ENCODE measurements around the gene MRPS23. TPM values are rescaled to one million over a fixed set of nuclear protein-coding genes. Genes with fewer than 3 reads are reported as not detected.

The MRPS23 gene
- total and polyA plus RNA-seq, 2 of the 13 experiments (the other 11 are each of a cell fraction or from before 2014, with no cell fraction given): 63.2 to 181 TPM

- TF ChIP-seq, protein P1, sequence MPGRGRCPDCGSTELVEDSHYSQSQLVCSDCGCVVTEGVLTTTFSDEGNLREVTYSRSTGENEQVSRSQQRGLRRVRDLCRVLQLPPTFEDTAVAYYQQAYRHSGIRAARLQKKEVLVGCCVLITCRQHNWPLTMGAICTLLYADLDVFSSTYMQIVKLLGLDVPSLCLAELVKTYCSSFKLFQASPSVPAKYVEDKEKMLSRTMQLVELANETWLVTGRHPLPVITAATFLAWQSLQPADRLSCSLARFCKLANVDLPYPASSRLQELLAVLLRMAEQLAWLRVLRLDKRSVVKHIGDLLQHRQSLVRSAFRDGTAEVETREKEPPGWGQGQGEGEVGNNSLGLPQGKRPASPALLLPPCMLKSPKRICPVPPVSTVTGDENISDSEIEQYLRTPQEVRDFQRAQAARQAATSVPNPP (CRISPR knock-in tag; IDR thresholded peaks at IDR 0.05): 0 out of 2 replicates have a peak, but pooled peaks have one; percentile 23
- TF ChIP-seq RAD21 (CRISPR knock-in tag; IDR thresholded peaks at IDR 0.05) (no peak), NONO (IDR thresholded peaks at IDR 0.05) (no peak), NONO (CRISPR knock-in tag; conservative IDR thresholded peaks at IDR 0.05) (peak; percentile 71), IRF1 (CRISPR knock-in tag; IDR thresholded peaks at IDR 0.05; ENCODE audit: low read depth) (no peak), TARDBP (CRISPR knock-in tag; IDR thresholded peaks at IDR 0.05) (peak; percentile 87), ARNT2 (CRISPR knock-in tag; IDR thresholded peaks at IDR 0.05; ENCODE audit: low read depth) (no peak), CBX5 (CRISPR knock-in tag; IDR thresholded peaks at IDR 0.05; ENCODE audit: borderline replicate concordance) (no peak; the same call in 1 of the 2 replicates), YEATS4 (CRISPR knock-in tag; IDR thresholded peaks at IDR 0.05; ENCODE audit: borderline replicate concordance) (peak; percentile 42; the same call in 1 of the 2 replicates), ZNF780A (CRISPR knock-in tag; IDR thresholded peaks at IDR 0.05) (no peak), FOXJ3 (CRISPR knock-in tag; IDR thresholded peaks at IDR 0.05; ENCODE audit: borderline replicate concordance) (peak; percentile 89; the same call in 1 of the 2 replicates), SUZ12 (IDR thresholded peaks at IDR 0.05; ENCODE audit: low read depth, low read length) (no peak), ZNF577 (CRISPR knock-in tag; IDR thresholded peaks at IDR 0.05; ENCODE audit: borderline replicate concordance, low read depth) (no peak), ADNP (CRISPR knock-in tag; IDR thresholded peaks at IDR 0.05) (no peak), ZNF326 (CRISPR knock-in tag; IDR thresholded peaks at IDR 0.05; ENCODE audit: borderline replicate concordance) (no peak), ZNF883 (CRISPR knock-in tag; IDR thresholded peaks at IDR 0.05; ENCODE audit: not compliant biosample characterization) (no peak), FOXK2 (IDR thresholded peaks at IDR 0.05) (peak; percentile 73; the same call in 1 of the 2 replicates), ZNF737 (CRISPR knock-in tag; IDR thresholded peaks at IDR 0.05; ENCODE audit: borderline replicate concordance) (no peak), RCOR2 (CRISPR knock-in tag; IDR thresholded peaks at IDR 0.05) (peak; percentile 96), MBD4 (IDR thresholded peaks at IDR 0.05; ENCODE audit: borderline replicate concordance, low read length) (no peak), ZNF143 (CRISPR knock-in tag; IDR thresholded peaks at IDR 0.05) (no peak), ZNF614 (CRISPR knock-in tag; IDR thresholded peaks at IDR 0.05; ENCODE audit: borderline replicate concordance) (peak; percentile 77; the same call in 1 of the 2 replicates), PATZ1 (CRISPR knock-in tag; IDR thresholded peaks at IDR 0.05) (peak; percentile 67), FOXM1 (CRISPR knock-in tag; IDR thresholded peaks at IDR 0.05) (no peak), PHF8 (CRISPR knock-in tag; IDR thresholded peaks at IDR 0.05) (no peak), ETV5 (CRISPR knock-in tag; IDR thresholded peaks at IDR 0.05; ENCODE audit: borderline replicate concordance) (peak; percentile 86), ZNF777 (CRISPR knock-in tag; IDR thresholded peaks at IDR 0.05) (no peak), TCF12 (IDR thresholded peaks at IDR 0.05) (no peak), TCF12 (CRISPR knock-in tag; IDR thresholded peaks at IDR 0.05) (no peak)
- TF ChIP-seq, protein P2, sequence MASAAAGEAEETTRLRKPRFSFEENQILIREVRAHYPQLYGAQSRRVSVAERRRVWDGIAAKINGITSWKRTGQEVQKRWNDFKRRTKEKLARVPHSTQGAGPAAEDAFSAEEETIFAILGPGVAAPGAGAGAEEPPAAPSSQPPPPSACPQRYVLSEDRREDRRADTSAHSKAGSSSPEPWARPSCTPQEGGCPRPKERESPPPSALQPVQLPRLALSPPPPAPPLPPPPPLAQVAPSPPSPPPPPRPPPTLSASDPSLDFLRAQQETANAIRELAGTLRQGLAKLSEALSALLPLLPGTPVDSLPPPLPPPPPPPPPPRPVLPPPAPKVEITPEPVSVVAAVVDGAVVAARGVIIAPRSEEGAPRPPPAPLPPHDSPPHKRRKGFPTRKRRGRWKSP (CRISPR knock-in tag; IDR thresholded peaks at IDR 0.05): 0 out of 2 replicates have a peak, but pooled peaks have one; percentile 35
Observed at GRCh38 chr17:57838453-57838852, 11.4 kb downstream of the MRPS23 start (continued).

Data from HepG2 (cell line).